8988T (cell line): ENCODE data around the gene SRSF6.
"Not testable (repeated sequence)": the region's sequence is repeated elsewhere in the genome, so short reads cannot be mapped to it uniquely, and the experiment has no call there.

Experiments
- DNase-seq: peaks from one replicate; pipeline ENCODE4 v3.0.0; 2011

Gene SRSF6

DNA sequence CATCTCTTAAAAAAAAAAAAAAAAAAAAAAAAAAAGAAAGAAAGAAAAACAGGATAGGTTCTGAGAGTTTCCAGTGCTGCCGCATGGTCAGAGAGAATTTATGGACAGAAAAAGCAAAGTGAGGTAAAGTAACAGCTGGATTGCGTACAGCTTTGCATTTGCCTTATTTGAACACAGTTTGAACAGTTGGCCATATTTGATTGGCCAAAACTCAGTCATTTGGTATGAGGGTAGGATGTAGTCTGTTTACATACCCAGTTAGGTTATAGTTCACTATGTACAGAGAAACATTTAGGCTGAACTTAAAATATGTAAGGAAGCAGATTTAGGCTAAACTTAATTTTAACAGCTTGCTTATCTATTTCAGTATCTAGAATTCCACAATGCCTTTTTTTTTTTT, 32.3 kb downstream of the SRSF6 start:
- DNase-seq, result no peak

DNA sequence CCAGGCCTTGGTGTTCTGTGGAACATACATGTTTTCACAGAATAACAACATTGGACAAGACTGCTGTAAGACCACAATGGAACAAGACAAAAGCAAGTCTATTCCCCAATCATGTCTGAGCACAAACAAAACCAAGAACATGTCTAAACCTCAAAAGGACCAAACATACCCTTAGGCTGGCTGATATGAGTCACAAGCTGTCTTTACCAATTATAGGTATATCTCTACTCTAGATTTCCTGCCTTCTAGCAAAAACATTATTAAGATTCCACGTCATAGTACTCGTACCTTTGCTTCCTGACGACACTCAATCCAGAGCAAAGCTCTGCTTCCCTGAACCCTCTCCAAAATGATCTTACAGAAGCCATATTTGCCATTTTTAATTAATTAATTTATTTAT, 34.4 kb downstream of the SRSF6 start:
- DNase-seq, result no peak

DNA sequence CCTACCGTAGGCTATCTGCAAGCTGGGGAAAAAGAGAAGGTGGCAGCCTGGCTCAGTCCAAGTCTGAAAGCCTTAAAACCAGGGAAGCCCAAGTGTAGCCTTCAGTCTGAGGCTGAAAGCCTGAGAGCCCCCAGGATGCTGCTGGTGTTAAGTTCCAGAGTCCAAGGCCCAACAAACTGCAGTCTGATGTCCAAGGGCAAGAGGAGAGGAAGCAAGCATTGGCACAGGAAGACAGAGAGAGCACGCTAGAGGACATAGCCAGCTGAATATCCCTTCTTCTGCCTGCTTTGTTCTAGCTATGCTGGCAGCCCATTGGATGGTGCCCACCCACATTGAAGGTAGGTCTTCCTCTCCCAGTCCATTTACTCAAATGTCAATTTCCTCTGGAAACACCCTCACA, 37.7 kb downstream of the SRSF6 start:
- no peak for DNase-seq

DNA sequence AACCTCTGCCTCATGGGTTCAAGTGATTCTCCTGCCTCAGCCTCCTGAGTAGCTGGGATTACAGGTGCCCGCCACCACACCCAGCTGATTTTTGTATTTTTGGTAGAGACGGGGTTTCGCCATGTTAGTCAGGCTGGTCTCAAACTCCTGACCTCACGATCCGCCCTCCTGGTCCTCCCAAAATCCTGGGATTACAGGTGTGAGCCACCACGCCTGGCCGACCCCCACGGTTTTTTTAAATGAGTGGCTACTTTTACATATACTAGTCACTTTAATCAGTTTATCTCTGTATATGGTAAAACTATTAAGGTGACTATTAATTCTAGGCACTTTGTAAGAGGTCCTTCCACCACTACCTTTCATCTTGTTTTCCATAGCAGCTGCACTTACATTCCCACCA, 44.3 kb downstream of the SRSF6 start:
- DNase-seq, result not testable (repeated sequence)

DNA sequence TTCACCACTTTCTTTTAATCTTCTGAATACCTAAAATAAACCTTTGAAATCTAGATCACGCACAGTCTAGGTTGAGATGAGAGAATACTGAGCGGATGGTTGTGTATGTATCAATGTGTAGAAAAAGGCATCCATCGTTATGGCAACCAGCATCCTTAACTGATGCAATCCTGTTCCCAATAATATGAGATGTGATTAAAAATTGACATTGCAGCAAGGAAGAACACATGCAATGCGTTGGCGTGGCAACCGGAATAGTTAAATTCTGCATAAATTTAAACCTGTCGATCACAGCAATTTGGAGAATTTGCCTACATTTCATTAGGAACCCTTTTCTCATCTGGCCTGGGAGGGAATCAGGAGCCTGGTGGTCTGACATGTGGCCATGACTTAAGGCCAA, 48.5 kb downstream of the SRSF6 start:
- no peak for DNase-seq

DNA sequence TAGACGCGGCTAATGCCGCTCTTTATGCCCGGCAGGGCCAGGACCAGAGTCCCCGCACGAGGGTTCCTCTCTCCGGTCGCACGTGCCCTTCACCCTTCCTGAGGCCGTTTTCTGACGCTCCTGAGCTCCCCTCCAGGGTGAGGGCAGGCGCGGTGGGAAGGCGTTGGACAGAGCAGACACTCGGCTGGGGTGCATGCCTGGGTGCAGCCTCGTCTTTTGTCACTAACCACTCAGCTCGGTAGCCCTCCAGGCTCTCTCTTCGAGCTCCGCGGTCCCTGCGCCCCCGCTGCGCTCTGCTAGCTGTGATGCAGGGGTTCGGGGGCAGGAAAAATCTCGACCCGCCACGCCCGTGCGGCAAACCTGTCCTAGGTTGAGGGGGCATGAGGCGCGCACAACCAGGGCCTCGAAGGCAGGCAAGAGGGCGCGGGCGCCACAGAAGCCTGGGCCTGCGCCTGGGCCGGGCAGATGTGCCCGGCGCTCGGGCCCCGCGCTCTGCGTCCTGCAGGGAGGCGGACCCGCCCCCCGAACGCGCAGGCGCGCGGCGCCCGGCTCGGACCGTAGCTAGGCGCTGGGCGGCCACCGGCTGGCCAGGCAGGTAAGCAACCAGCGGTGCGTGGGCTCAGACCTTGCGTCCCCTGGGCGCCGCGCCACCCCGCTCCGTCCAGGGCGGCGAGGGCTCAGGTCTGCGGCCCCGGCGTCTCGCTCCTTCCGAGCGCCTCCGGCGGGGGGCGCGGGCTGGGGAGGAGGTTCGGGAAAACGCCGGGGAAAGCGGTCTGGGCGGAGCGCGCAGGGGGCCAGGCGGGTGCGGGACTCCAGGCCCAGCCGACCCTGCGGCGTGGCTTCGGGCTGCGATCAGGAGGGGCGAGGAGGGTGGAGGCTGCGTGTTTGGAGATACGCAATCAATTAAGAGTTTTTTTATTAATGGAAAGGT, 49.7 kb downstream of the SRSF6 start, which contains the start of gene L3MBTL1:
Gene L3MBTL1 (plus strand): TSS at position 548 of the 931 bp plus-strand sequence. CDS start 5,807 bp downstream, outside the sequence.
- peak; percentile 95 for DNase-seq

DNA sequence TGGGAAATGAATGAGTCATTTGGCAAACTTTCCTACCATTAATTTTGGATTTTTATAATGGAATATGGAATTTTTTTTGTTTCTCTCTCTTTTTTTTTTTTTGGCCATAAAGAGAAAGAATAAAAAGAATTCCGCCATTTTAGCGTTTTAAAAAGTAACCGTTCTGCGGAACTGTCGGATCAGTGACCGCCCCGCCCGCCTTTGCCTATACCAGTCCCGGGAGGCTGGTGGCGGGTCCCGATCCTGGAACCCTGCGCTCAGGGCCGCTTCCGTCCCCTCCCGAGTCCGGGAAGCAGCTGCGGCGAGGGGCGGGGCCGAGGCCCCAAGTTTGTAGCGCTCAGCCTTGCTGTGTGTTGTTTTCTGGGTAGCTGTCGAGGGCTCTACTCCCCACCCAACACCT, 50.4 kb downstream of the SRSF6 start:
- DNase-seq, result peak; percentile 52

DNA sequence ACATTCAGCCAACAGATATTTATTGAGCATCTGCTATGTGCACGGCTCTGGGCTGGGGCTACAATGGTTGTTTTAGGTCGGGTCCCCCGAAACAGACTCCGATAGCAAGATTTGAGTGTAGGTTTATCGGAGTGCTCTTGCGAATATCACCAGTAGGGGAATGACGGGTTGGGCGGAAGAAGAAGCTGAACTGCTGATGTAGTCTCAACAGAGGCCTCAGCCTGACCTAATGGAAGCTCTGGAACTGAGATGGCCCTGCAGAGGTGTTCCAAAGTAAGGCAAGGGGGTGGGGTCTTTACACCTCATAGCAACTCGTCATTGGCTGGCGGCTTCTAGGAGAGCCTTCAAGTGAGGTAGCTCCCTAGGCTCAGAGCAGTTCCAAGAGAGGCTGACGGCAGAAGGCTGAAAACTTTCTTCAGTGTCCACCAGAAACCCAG, 50.9 kb downstream of the SRSF6 start:
- peak; percentile 40 for DNase-seq

DNA sequence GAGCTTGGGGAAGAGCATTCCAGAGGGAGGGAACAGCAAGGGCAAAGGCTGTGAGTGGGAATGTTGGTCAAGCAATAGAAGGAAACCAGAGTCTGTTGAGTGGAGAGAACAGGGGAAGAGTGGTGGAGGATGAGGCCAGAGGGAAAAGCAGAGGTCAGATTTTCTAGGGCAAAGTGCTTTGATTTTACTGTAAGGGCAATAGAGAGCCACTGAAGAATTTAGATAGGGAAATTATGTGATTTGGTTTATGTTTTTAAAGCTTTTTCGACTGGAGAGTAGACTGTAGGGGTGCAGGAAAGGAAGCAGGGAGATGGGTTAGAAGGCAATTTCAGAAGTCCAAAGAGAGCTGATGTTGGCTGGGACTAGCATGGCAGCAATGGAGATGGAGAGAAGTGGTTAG, 54.2 kb downstream of the SRSF6 start:
- DNase-seq, result no peak

DNA sequence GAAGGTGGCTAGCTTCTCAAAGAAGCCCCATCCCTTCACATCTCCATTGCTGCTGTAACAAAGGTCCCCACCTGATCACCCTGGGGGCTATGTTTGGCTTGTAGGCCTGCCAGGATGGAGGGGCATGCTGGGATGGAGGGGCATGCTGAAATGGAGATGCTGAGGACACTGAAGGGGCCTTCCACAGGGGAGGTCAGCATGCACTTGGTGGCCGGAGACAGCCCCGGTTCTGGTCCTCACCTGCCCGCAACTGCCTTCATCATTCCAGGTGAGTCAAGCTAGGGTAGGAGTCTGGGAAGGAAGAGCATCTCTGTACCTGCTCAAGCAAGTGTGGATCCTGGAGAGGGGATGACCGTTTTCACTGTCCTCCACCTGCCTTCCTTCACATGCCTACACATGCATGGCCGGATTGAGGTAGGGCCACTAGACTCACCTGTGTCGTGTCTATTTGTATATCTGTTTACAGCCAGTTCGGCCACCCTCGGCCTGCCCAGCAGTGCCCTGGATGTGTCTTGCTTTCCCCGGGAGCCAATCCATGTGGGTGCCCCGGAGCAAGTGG, 55.8 kb downstream of the SRSF6 start:
- DNase-seq, result no peak
